ENCODE results near the gene KHDC4.

The KHDC4 gene

DNA sequence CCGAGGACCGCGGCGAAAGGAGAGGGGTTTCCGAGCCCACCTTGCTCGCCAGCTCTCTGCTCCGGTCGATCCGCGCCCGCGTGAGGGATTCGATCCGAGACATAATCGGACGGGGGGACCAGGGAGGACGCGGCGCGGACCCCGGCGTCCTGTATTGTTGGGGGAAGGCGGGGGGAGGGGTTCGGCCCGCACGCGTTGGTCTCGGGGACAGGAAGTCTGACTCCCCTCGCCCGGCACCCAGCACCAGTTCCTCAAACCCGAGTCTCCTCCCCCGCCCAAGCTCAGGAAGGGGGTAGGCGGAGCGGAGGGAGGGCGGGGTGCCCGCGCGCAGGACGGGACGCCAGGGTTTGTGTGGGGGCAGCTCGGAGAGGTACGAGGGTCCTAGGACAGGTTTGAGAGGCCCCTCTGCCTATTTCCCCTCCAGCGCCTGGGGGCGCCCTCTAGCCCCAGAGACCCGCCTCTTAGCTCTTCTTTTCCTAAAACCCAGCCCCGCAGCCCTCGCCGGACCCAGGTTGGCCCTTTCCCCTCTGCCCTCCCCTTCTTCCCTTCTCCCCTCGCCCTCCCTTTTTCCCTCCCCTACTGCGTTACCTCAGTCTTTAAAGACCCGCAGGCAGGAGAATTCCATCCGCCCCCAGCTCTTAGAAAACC lies 44.2 kb upstream of the KHDC4 start, which contains the start of gene ARHGEF2:
TSS of gene ARHGEF2 (minus strand) at position 223 of the 648 bp plus-strand sequence. CDS start at position 103, 120 bp downstream.
- DNase-seq (ENCODE audit: insufficient read length, low spot score) (peak; percentile 87), FAIRE-seq (no peak)
- TF ChIP-seq, protein P1, sequence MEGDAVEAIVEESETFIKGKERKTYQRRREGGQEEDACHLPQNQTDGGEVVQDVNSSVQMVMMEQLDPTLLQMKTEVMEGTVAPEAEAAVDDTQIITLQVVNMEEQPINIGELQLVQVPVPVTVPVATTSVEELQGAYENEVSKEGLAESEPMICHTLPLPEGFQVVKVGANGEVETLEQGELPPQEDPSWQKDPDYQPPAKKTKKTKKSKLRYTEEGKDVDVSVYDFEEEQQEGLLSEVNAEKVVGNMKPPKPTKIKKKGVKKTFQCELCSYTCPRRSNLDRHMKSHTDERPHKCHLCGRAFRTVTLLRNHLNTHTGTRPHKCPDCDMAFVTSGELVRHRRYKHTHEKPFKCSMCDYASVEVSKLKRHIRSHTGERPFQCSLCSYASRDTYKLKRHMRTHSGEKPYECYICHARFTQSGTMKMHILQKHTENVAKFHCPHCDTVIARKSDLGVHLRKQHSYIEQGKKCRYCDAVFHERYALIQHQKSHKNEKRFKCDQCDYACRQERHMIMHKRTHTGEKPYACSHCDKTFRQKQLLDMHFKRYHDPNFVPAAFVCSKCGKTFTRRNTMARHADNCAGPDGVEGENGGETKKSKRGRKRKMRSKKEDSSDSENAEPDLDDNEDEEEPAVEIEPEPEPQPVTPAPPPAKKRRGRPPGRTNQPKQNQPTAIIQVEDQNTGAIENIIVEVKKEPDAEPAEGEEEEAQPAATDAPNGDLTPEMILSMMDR (IDR thresholded peaks at IDR 0.05; ENCODE audit: insufficient read depth, missing control alignments): peak; percentile 50

DNA sequence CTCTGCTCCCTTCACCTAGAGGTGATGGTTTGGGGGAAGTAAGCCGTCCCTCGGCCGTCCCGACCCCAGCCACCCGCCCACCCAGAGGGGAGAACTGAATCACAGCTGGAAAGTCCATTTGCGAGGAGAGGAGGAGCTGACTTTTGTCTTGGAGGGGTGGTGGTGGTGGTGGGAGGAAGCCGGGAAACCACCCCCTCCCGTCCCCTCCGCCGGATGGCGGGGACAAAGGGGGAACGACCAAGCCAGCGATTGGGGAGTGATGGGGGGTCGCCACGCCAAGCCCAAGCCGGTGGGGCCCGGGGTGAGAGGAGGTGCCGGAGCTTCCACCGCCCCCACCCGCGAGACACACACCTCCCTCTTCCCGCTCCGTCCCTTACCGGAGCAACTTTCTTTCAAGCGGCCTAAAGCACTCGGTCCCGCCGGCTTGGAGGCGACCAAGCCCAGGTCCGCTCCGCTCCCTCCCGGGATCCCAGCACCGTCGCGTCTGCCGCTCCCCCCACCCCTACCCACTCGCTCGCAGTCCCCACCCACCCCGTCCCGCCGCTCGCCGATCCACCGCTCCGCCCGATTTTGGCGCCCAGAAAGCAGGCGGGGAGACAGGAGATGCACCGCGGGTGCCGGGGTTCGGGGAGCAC lies 43.6 kb upstream of the KHDC4 start:
- DNase-seq (ENCODE audit: insufficient read length, low spot score) (peak; percentile 82), FAIRE-seq (no peak)
- TF ChIP-seq, protein P1 (IDR thresholded peaks at IDR 0.05; ENCODE audit: insufficient read depth, missing control alignments): no peak

DNA sequence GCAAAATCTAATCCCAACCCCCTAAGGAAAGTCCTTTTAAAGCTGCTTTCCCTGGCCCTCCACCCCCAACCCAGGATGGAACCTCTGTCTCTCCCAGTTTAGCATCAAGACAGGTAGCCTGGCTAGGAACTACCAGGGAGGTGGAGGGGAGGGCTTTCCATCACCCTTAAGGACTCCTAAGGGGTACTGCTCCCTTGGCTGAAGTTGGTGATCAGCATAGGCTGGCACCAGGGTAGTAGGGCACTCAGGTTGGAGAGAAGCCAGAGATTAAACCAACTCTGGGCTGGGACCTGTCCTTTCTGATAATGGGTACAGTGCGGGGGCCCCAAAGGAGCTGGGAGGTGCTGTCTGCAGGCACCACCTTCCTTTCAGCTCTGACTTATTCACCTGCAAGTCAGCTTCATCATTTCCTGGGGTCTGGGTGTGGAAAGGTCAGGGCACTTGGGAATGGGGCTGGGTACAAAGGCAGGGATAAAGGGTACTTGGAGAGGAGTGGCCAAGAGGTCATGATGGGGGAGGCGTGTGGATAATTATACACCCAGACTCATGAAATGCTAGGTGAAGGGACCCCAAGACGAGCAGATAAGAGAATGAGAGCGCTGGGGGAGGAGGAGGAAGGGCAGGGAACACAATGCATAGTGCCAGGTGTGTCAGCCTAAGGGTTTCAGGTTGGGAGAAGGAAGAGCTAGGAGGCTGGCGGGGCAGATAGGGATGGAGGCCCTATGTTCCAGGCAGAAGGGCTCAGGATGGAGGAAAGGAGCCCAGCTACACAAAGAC lies 42.9 kb upstream of the KHDC4 start:
- TF ChIP-seq, protein P1 (IDR thresholded peaks at IDR 0.05; ENCODE audit: insufficient read depth, missing control alignments): no peak
- no peak for FAIRE-seq
- no peak for DNase-seq (ENCODE audit: insufficient read length, low spot score)

DNA sequence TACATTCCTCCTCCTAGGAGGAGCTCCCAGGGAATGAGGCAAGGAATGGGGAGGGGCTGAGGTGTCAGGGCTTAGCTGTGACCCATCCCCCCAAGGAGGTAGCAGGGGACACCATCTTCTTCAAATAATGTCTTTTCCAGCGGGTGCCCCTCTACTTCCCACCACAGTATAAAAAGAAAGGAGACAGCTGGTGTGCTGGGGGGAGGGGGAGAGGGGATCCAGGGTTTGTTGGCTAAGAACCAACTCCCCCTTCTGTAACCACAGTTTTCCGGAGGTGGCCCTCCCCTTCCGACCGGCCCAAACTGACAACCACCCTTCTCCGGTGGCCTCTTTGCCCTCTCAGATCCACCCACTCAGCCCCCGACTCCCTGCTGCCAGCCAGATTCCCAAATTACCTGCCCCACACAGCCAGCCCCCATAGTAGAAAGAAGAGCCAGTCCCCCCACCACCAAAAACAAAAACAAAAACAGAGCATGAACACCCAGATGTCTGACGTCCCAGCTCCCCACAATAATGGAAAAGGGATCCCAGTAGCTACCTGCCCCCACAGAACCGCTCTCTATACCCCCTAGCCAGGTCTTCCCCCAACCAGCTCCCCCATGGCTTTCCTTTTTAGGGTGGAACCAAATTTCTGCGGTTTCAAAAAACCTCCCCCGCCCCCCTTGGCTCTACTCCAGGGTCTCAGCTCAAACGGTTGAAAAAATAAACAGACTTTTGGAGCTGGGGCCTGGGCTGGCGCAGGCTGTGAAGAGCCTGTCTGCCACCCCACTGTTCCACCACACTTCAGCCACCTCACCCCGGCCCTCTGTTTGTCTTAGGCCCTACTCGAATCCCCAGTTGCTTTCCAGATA lies 42.1 kb upstream of the KHDC4 start:
- TF ChIP-seq, protein P1 (IDR thresholded peaks at IDR 0.05; ENCODE audit: insufficient read depth, missing control alignments): no peak
- FAIRE-seq: no peak
- no peak for DNase-seq (ENCODE audit: insufficient read length, low spot score)

DNA sequence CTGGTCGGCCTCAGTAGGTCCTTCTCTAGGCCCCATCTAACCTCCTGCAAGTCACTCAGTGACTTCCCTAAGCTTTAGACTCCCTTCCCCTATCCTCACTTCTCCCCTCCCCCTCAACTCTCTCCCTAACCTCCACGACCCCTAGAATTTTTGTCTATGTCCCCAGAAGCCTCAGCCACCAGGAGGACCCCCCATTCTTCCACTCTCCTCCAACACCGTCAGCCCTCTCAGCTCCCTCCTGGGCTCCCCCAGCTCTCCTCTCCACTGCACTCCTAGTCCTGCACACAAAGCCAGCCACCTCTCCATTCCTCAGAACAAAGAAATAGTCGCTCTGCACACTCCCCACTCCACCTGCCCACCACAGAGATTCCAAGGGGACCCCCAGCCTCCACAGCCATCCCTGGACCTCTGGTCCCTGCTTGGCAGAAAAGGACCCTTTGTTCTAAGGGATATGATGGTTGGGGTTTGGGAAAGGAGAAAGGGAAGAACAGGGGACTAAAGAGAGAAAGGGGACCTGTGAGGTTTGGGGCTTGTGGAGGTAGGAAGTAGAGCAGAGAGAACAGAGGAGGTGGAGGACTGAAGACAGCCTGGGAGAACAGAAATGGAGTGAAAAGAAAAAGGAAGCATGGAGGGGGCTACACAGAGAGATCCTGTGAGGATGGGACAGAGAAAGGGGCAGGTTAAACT lies 41.3 kb upstream of the KHDC4 start:
- TF ChIP-seq, protein P1 (IDR thresholded peaks at IDR 0.05; ENCODE audit: insufficient read depth, missing control alignments): no peak
- DNase-seq (ENCODE audit: insufficient read length, low spot score): no peak
- no peak for FAIRE-seq

Data from D721Med (cell line).